Measurements from ENCODE around the gene SETMAR.
A peak's percentile ranks its signal among the peaks of the same experiment; 100 is the strongest.
"Not testable (repeated sequence)": the region's sequence is repeated elsewhere in the genome, so short reads cannot be mapped to it uniquely, and the experiment has no call there.

SETMAR gene

GRCh38 chr3:4303187-4304123 is at the start of gene SETMAR:
SETMAR (plus strand) TSS chr3:4303369; CDS start chr3:4303371, 2 bp downstream.
- peak; percentile 21 for DNase-seq

GRCh38 chr3:4261406-4261805 is 41.8 kb upstream of the SETMAR start:
- no peak for DNase-seq

- DNase-seq = no peak
These were observed 39.1 kb upstream of the SETMAR start for GRCh38 chr3:4264040-4264439.

- DNase-seq = no peak
These were observed 32.4 kb upstream of the SETMAR start for GRCh38 chr3:4270720-4271119.

GRCh38 chr3:4271834-4272233 is 31.3 kb upstream of the SETMAR start:
- peak; percentile 7 for DNase-seq

DNA sequence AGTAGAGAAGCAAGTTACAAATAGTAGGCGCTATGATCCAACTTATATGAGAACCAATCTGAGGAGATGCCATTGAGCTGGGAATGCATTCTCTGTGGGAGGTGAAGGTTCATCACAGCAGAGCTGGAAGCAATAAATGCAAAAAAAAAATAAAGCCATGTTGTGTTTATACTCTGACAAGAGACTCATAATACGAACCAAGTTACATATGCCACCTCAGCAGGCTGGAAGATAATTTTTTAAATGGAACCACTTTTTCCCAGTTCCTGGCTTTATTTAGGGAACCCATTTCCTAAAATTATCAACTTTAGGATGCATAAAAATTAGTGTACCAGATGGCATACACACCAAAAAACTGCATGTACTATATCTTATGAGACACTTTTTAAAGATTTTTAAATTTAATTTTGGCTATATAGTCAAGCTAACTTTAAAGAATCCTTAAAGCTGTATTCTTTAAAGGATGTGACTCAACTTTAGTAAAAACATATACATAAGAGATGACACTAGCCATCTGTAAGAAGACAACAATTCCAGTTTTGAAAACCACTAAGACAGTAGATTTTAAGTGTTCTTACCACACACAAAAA is 23.6 kb upstream of the SETMAR start:
- no peak for DNase-seq

- no peak for DNase-seq
These were observed 21.2 kb upstream of the SETMAR start for GRCh38 chr3:4281991-4282390.

GRCh38 chr3:4284865-4285264 is 18.3 kb upstream of the SETMAR start:
- DNase-seq = no peak

GRCh38 chr3:4289044-4289443 is 14.1 kb upstream of the SETMAR start:
- no peak for DNase-seq

DNA sequence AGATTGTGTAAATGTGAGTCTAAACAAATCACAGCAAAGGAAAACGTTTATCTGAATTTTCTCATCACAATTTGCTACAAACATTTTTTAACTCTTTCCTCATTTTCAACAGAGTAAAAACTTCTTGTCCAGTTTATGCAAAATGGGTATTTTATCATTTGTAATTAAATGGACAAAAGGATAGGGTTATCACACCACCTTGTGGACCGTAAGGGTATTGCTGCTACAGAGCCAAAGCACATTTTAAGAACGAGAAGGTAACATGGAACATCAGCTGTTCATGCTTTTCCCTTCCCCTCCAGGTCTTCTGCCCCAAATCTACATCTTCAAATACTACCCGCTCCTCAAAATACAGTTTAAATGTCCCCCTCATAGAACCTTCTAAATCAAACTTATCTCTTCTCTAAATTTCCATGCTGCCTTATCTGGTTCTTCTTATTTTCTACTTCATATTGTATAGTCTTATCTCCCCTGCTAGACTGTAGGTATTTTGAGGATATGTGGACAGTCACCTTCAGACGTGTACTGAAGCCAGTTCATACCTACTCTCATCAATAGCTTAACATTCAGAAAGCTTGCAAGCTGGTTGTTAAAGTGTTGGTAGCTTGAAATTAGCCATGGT is 12.8 kb upstream of the SETMAR start:
- DNase-seq = no peak

DNA sequence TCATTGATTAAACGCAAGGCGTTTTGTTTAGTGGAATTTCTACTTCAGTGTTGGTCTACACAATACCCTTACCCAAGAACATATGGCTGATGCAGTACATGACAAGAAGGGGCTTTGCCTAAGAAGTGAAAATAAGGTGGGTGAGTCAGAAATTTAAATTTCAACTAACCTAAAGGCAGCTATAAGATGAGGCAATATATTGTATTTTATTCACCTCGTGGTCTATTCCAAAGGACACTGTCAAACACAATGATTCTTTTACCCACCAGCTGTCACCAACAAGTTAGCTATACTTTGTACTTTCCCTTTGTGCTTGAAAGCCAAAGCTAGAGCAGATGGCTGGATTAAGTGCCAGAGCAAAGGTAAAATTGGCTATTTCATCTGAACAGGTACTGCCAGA is 10.9 kb upstream of the SETMAR start:
- DNase-seq = no peak

DNA sequence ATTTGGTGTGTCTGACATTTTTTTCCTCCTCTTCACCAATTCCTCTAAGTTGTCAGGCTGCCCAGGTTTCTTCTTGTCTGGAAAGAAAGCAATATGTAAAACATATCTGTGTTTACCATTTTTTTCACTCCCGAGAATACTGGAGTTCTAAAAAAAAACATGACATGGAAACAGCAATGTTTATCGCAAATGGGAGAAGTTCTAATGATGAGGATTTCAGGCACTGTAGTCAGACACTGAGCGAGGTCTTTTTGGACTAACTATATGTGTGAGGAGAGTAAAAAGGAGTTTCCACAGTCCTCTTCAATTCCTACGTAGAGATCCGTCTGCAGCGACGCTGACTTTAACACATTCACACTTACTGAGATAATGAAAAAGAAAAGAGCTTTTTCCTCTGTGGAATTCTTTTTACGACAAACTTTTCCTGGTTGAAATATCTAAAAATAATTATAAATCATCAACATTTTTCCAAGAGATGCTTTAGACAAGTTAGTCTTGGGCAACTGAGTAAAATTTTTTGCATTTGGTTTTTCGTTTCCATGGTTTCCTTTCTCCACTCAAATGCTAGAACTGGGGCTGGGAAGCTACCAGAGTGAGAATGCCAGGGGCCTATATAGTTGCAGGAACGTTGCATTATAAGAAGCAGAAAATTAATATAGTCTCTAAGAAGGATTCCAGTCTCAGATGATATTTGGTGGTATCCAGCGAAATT is 8.4 kb upstream of the SETMAR start:
- no peak for DNase-seq

GRCh38 chr3:4296454-4296853 is 6.7 kb upstream of the SETMAR start:
- DNase-seq = not testable (repeated sequence)

DNA sequence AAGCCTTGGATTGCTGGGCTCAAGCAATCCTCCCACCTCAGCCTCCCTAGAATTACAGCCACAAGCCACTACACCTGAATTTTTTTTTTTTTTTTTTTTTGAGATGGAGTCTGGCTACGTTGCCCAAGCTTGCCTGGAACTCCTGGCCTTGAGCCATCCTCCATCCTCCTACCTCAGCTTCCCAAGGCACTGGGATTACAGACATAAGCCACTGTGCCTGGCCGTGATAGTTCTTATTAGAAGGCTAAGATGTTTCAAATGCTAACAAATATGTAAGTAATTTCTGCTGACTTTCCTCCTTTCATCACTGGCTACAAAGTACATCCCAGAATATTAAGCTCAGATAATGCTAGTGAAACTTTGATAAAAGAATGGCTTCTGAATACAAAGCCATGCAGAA is 5.7 kb upstream of the SETMAR start:
- DNase-seq = no peak

DNA sequence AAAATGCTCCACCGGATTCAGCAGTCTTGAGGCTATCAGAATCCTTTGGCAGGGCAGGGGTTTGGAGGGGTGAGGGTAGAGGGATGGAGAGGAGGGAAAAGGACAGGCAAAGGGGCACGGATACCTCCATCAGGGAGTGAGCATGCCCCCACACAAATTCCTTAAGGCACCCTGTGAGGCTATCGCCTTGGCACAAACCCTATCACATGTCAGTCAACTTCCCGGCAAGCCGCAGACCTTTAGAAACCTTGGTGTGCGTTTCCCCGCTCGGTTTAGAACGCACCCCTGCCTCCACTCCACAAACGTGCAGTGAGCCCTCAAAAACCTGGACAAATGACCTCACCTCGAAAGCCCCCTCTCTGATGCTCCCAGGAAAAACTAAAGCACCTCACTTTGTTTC is 422 bp upstream of the SETMAR start:
- no peak for DNase-seq

- DNase-seq = not testable (repeated sequence)
These were observed 2.0 kb downstream of the SETMAR start for GRCh38 chr3:4305210-4305609.

GRCh38 chr3:4306091-4306490 is 2.9 kb downstream of the SETMAR start:
- DNase-seq = no peak

- no peak for DNase-seq
These were observed 3.7 kb downstream of the SETMAR start for GRCh38 chr3:4306860-4307259.

DNA sequence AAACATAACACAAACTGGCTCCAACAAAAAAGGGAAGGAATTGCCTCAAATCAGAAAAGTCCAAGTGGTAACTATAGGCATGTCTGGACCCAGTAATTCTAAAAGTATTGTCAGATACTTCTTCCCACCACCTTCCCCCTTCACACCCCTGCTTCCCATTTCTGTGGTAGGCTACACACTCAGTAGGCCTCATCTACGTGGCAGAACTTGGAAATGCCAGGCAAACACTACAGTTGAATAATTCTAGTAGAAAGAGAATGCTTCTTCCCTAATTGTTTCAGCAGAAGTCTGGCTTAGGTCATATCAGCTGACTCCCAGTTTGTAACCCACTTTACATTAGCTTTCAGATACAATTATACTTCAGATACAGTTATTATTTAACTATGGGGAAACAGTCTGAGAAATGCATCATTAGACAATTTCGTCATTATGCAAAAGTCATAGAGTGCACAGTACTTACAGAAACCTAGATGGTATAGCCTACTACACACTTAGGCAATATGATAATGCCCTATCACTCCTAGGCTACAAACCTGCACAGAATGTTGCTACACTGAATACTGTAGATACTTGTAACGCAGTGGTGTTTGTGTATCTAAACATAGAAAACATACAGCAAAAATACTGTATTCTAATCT is 6.4 kb downstream of the SETMAR start:
- DNase-seq = no peak

DNA sequence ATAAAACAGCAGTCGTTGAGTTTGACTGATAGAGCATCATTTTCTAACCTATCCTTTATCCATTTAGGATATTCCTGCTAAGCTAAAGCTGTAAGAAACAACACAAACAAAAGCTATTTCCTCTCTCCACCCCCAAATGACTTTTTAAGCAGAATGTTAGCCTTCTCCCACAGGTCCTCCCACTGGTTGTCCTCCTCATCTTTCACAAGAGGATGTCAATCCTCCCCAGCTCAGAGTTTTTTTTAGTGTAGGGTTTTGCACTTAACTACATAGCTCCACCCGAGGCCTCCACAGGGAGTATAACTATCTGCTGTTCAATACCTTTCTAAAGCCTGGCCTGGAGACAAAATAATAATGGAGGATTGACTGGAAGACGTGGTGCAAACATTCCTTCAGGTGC is 7.8 kb downstream of the SETMAR start:
- no peak for DNase-seq

- DNase-seq = no peak
These were observed 8.3 kb downstream of the SETMAR start for GRCh38 chr3:4311496-4311895.

DNA sequence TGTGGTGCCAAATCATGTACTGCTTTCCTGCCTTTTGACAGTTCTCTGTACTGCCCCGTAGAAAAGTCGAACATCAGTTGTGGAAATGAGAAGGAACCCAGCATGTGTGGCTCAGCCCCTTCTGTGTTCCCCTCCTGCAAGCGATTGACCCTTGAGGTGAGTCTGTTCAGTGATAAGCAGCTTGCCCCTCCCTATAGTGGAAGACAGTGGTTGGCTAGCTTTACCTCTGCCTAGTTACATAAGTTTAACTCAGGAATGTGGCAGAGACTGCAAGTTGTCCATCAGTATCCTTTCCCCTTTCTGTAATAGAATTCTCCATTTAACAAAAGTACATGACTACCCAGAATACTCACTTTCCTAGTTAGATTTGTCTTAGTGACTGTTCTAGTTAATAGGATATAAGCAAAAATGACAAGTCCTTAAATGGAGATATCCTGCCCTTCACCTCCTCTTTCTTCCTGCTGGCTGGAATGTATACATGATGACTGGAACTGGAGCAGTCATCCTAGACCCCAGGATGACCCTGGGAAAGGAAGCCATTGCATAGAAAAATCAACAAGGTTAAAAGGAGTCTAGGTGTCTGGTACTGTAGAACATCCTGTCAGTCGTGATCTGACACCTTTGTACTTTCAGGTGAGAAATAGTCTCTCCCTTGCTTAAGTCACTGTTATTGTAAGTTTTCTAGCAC is 10.6 kb downstream of the SETMAR start:
- no peak for DNase-seq
